Astrocyte of the hippocampus (primary cell): Measurements from ENCODE around the gene PDZD8.
"Not testable (repeated sequence)": the region's sequence is repeated elsewhere in the genome, so short reads cannot be mapped to it uniquely, and the experiment has no call there.

ENCODE experiments used
- DNase-seq: peaks from one replicate; pipeline ENCODE4 v3.0.0; 2011; ENCODE audit warnings: low read depth, low spot score

Gene PDZD8

GRCh38 chr10:117348236-117348635 is 27.0 kb downstream of the PDZD8 start:
- DNase-seq = no peak

- DNase-seq = no peak
These were observed 28.7 kb downstream of the PDZD8 start for GRCh38 chr10:117346574-117346973.

DNA sequence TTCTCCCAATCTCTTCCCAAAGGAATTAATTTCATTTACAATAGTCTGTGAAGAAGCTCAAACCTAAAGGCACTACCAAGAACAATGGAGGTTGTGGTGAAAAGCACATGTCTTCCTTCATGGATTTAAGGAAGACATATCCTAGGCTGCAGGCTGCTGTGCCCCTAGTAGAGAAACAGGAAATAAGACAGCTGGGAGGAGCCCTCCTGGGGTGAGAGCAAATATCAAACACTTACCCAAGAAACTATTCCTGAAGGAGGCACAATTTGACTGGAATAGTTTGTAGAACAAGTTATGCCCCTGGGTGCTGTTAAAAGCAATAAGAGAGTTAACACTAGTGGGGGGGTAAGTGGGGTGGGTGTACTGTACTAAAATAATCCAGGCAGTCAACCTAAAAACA is 30.1 kb downstream of the PDZD8 start:
- no peak for DNase-seq

GRCh38 chr10:117342641-117343040 is 32.6 kb downstream of the PDZD8 start:
- DNase-seq = peak; percentile 79

DNA sequence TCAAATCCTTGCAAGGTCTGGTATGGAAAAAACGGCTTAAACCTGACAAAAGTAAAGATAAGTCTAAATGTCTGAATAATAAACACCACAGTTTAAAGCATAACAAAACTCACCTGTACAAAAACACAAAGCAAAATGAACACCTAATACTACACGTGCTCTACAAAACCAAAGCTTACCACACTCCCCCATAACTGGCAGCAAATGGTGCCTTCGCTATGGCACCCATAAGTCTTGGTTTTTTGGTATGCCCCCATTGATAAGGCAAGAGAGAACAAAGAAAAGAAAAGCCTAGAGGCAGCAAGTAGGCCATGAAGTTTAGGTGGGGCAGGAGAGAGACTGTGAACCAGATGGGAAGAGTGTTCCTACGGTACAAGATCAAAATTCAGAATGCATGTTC is 34.2 kb downstream of the PDZD8 start:
- DNase-seq = no peak

DNA sequence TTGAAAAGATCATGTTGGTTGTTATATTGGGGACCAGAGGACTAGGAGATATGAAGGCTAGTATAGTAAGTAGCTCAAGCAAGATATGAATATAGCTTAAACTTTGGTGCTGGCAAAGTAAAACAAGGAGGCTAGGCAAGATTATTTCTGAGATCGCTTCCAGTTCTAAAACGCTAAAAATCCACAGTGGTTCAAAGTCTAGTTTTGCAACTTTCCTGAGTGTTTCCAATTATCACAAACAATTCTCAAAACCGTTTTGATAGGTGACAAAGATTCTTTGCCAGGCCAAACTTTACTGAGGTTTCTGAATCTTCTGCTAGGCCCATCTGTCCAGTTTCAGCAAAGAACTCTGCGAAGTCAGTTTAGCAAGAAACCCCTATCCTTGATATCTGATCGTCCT is 35.3 kb downstream of the PDZD8 start:
- DNase-seq = no peak

DNA sequence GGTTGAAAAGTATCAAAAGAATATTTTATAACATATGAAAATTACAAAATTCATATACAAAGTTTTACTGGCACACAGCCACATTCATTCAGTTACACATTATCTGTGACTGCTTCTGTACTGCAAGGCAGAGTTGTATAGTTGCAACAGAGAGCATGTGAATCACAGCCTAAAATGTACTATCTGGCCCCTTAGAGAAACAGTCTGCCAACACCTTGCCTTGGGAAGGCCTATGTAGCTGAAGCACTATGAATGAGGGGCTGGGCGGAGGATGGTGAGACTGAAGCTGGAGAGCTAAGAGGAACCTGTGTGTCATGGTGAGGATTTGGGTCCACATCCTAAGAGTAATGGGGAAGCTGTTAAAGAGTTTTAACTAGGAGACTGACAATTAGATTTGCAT is 35.7 kb downstream of the PDZD8 start:
- no peak for DNase-seq

DNA sequence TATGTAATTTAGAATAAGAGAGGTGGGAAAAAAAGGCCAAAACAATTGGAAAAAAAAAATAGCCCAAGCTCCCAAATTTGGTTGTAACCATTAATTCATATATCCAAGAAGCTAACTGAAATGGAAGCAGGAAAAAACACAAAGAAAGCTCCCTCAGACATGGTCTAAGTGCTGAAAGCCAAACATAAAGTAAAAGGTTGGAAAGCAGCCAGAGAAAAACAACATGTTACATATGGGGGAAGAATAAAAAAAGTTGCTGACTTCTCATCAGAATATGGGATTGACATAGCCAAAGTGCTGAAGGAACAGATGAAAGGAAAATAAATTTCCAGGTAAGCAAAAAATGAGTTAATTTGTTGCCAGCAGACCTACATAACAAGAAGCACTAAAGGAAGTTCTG is 40.3 kb downstream of the PDZD8 start:
- no peak for DNase-seq

- peak; percentile 31 for DNase-seq
These were observed 41.2 kb downstream of the PDZD8 start for GRCh38 chr10:117334066-117334465.

GRCh38 chr10:117327262-117327661 is 48.0 kb downstream of the PDZD8 start:
- no peak for DNase-seq

GRCh38 chr10:117324367-117324766 is 50.9 kb downstream of the PDZD8 start:
- DNase-seq = no peak

DNA sequence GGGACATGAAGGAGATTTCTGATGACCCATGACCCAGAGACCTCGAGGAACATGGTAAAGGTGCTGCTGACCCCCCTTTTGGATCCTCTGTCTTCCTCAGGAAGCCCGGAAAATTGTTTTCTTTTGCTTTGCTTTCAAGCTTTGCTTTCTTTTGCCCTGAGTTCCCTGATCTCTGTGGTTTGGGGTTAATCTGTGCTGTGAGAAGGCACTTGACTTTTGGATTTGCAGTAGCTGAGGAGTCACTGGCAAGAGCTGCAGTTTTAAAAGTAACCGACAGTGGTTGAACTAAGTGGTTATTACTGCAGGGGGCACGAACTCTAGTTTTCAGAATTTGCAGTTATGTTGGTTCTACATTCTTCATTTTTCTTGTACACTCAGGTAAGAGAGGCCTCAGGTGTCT is 53.0 kb downstream of the PDZD8 start:
- DNase-seq = peak; percentile 39

GRCh38 chr10:117320050-117320665 is 55.1 kb downstream of the PDZD8 start:
- DNase-seq = peak; percentile 51

DNA sequence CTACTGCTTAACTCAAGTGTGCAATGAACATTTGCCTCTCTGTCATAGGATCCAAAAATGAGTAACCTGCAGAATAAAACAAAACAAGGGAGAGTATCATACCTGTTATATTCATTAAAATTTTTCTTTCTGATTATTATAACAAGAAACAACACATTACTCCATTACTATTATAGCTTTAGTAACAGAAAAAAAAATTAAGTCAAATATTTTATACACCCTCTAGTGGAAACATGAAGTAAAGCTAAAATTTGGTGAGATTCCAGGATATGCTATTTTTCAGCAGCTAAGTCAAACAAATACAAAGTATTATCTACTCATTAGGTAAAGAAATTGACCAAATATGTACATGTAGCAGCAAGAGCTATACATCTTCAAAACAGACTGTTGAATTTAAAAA is 56.3 kb downstream of the PDZD8 start:
- peak; percentile 14 for DNase-seq

GRCh38 chr10:117316701-117317100 is 58.5 kb downstream of the PDZD8 start:
- DNase-seq = no peak

DNA sequence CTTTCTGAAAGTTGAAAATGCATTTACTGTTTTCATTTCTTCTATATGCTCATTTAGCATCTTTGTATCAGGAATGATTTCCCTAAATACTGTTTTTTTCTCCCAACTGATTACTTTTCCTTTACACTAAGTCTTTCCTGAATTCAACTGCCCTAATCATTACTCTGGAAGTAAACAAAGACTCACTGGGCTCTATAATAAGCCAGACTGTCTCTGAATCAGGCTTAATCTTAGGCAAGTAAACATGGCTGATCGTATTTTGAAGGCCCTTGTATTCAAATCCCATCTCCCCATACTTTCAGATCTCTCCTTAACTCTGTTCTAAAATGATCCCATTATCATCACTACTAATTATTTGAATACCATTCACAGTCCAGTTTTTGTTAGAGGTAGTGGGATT is 61.6 kb downstream of the PDZD8 start:
- DNase-seq = no peak

DNA sequence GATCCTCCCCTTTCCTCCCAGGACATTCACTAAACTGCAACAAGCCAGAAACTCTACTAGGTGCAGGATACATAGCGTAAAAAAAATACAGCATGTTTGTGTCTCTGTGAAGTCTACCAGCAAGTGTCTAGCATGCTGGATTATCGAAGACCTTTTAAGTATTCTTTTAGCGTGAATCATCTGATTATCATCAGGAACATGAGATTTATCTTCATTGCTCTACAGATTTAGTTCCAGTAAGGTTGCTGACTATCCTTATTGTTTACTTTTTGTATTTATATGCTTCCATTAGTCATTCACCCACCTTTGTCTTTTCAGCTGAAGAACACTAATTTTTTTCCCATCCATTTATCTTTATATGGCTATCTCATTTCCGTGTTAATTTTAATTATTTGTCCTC is 62.8 kb downstream of the PDZD8 start:
- DNase-seq = no peak

DNA sequence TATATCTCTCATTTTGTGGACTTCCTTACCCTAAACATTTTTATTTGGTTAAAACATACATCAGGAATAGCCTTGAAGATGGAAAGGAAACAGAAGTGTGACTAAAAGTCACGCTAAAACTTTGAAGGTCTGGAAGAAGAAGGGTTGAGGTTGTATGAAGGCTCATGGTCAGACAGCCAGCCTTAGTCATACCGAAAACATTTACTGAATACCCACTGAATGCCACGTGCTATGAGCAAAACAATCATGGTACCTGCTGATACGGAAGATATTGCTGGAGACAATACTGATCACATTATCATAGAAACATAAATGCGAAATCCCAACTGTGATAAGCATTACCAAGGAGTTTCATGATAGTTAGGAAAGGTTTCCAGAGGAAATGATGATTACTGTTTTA is 64.0 kb downstream of the PDZD8 start:
- no peak for DNase-seq

- no peak for DNase-seq
These were observed 68.6 kb downstream of the PDZD8 start for GRCh38 chr10:117306674-117307073.

DNA sequence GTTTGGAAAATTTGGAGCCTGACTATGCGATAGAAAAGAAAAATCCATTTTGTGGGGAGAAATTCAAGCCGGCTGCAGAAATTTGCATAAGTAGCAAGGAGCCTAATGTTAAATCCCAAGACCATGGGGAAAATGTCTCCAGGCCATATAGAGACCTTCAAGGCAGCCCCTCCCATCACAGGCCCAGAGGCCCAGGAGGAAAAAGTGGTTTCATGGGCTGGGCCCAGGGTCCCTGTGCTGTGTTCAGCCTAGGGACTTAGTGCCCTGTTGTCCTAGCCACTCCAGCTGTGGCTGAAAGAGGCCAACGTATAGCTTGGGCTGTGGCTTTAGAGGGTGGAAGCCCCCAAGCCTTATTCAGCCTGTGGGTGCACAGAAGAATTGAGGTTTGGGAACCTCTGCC is 71.8 kb downstream of the PDZD8 start:
- DNase-seq = not testable (repeated sequence)

DNA sequence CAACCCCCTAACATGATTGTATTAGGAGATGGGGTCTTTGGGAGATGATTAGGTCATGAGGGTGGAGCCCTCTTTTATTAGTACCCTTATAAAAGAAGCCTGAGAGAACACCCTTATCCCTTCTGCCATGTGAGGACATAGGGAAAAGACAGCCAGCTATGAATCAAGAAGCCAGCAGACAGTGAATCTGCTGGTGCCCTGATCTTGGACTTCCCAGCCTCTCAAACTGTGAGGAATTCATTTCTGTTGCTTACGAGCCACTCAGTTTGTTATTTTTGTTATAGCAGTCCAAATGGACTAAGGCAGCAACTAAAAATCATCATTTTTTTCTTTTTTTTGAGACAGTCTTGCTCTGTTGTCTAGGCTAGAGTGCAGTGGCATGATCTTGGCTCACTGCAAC is 74.6 kb downstream of the PDZD8 start:
- DNase-seq = no peak

GRCh38 chr10:117299435-117299834 is 75.8 kb downstream of the PDZD8 start:
- DNase-seq = no peak

- no peak for DNase-seq
These were observed 77.0 kb downstream of the PDZD8 start for GRCh38 chr10:117298219-117298618.

DNA sequence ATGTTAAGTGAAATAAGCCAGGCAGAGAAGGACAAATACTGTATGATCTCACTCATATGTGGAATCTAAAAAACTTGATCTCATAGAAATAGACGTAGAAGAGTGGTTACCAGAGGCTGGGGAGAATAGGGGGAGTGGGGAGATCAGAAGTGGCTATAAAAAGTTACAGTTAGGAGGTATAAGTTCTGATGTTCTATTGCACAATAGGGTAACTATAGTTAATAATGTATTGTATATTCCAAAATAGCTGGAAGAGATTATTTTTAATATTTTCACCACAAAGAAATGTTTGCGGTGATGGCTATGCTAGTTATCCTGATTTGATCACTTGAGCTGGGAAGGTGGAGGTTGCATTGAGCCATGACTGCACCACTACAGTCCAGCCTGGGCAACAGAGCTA is 80.5 kb downstream of the PDZD8 start:
- no peak for DNase-seq
